ENCODE results near the gene CNTNAP4.

CNTNAP4 gene

DNA sequence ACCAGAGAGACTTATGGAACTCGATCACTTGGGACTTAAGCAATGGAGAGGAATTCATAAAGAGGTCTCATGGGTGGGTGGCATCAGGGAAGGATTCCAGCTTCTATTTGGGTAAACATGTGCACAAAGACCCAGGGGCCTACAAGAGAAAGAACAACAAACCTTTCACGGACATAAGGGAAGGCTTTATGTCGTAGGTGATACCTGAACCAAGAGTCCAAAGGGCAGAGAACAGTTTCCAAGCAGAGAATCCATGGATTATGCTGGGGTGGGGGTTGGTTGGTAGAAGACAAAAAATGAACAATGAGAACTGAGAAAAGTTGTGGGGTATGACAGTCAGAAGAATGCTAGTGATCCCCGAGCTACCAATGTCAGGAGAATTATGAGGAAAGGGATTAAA, 119.8 kb downstream of the CNTNAP4 start:
- DNase-seq (ENCODE audit: low read depth, low spot score): no peak

DNA sequence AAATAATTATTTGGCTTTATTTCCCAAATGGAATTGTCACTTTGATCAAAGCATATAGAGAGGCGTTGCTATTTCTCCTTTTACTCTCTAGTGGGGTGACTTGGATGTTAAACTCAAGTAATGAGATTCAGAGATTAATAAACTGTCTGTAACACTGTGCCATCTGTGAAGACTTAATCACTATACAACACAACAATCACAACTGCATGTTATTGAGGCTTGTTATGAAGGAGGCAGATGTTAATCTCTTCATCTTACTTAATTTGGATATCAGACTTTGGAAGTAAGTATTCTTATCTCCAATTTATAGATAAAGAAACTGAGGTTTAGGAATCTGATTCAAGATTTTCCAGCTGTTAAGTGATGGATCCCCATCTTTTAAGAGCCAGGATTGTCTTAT, 132.5 kb downstream of the CNTNAP4 start:
- DNase-seq (ENCODE audit: low read depth, low spot score): no peak

DNA sequence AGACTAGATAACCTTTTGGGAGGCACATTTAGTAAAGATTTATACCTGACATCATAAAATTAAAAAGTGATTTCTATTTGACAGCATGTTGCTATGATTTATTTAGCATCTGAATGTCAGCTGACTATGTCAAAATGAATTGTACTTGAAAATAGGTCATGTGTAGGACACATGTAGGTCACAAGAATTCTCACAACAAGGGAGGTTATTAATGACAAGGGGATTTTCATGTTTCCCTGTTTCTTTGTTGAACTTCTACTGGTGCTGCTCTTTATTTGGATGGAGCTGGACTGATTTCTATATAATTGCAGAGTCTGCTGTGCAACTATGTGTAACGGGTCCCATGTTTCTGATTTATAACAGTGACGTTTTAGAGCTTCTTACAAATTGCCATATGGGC, 144.4 kb downstream of the CNTNAP4 start:
- no peak for DNase-seq (ENCODE audit: low read depth, low spot score)

- DNase-seq (ENCODE audit: low read depth, low spot score): no peak
Observed at GRCh38 chr16:76428858-76429257, 151.7 kb downstream of the CNTNAP4 start.

DNA sequence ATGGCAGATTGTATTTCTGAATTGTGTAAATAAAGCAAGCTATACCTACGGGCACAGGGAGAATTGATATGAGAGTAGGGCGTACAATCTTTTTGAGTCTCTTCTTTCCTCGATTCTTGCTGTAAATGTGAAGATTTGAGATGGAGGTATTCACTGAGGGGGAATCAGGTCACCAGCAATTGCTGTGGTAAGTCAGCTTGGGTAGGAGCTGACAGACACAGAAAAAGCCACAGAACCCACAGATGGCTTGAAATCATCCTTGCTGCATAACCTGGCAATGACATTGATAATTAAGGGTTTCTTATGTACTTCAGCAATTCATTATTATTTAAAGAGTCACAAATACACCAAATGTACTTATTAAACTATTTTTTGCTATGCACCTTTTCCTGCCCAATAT, 164.2 kb downstream of the CNTNAP4 start:
- DNase-seq (ENCODE audit: low read depth, low spot score): no peak

DNA sequence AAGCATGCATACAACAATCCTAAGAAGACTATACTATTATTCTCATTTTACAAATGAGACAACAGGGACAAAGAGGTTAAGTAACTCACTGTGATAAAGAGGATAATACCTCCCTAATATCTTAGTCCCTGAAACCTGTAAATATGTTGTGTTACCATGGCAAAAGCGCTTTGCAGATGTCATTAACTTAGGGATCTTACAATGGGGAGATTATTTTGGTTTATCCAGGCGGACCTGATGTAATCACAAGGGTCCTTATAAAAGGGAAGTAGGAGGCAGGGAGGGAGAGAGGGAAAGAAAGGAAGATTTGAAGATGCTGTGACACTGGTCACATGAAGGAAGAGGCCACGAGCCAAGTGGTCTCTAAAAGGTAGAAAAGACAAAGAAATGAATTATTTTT, 164.7 kb downstream of the CNTNAP4 start:
- no peak for DNase-seq (ENCODE audit: low read depth, low spot score)

- no peak for DNase-seq (ENCODE audit: low read depth, low spot score)
Observed at GRCh38 chr16:76443973-76444372, 166.8 kb downstream of the CNTNAP4 start.

DNA sequence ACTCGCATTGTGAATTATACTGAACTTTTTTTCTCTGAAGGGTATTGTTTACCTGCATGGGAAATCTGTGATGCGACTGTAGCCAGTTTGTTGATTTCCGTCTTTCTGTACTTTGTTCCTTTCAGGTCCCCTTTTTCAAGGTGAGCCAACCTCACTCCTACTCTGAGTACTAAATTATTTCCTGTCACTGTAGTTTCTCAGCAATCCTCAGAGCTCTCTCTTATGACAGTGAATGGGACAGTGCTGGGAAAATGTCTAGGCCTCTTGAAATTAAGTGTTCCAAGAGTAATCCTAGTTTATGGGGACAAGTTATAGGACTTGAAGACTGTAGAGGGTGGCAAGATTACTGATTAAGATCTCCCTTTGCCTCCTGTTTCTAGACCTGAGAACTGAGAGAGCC, 167.6 kb downstream of the CNTNAP4 start:
- DNase-seq (ENCODE audit: low read depth, low spot score): no peak

- no peak for DNase-seq (ENCODE audit: low read depth, low spot score)
Observed at GRCh38 chr16:76445815-76446214, 168.6 kb downstream of the CNTNAP4 start.

DNA sequence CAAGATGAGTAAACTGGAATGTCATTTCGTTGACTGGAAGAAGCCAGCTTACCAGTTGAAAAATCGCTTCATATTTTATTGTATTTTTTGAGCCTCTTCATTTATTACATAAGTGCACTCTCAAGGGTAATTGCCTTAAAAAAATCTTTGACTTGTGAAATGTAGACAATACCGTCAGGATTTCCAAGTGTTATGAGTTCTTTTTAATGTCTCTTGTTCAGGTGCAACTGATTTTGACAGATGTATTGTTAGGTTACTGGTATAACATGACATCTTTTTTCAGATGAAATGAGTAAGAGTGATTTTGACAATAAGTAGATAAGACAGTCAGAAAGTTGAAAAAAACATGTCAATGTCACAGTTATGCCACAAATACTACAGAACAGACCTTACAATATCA, 169.1 kb downstream of the CNTNAP4 start:
- DNase-seq (ENCODE audit: low read depth, low spot score): no peak

- DNase-seq (ENCODE audit: low read depth, low spot score): no peak
Observed at GRCh38 chr16:76450890-76451289, 173.7 kb downstream of the CNTNAP4 start.

DNA sequence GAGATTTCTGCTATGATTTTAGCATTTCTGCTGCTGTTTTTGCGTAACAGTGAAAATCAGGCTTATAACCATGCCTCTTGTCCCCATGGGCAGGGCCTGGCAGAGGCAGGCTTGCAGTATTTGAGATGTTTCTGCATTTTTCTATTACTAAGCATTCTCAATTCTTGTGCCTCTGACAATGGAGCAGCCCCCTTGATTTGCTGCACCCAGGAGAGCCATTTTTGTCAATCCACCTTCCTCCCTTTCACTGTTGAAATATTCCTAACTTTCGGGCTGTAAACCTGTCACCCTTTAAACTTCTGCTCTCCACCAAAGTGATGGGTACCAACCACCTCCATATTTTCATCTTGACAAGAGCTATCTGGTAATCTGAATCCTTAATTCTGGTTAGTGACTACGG, 178.1 kb downstream of the CNTNAP4 start:
- no peak for DNase-seq (ENCODE audit: low read depth, low spot score)

DNA sequence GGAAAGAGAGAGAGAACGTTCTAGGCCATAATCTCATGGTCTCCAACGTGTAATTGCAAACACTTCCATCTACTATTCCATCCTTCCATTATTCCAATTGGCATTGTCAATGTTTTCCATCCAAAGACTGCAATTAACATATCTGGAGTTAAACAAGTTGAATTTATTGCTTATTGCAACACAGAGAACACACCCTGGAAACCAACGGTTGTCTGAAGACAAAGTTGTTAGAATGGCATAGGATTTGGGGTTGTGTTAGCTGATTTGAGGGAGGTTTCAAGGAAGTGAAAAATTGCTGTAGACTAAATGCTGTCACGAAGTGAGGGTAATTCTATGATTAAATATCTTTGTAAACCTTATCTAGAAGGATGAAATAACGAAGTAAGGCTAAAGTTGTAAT, 178.8 kb downstream of the CNTNAP4 start:
- no peak for DNase-seq (ENCODE audit: low read depth, low spot score)

- DNase-seq (ENCODE audit: low read depth, low spot score): no peak
Observed at GRCh38 chr16:76459111-76459510, 181.9 kb downstream of the CNTNAP4 start.

DNA sequence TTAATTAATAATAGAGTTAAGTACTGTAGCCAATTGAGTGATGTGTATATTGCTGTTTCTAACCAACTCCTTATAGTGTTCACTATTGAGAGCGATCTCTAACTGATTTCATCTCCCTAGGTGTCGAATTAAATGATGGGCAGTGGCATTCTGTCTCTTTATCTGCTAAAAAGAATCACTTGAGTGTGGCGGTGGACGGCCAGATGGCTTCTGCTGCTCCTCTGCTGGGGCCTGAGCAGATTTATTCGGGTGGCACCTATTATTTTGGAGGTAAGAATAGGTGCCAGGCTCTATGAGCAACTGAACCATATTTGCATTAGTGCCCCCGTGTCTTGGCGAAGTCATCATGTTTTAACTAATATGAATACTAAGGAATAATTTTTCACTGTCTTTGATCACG, 184.6 kb downstream of the CNTNAP4 start:
- DNase-seq (ENCODE audit: low read depth, low spot score): no peak

- DNase-seq (ENCODE audit: low read depth, low spot score): no peak
Observed at GRCh38 chr16:76464955-76465620, 187.9 kb downstream of the CNTNAP4 start.

DNA sequence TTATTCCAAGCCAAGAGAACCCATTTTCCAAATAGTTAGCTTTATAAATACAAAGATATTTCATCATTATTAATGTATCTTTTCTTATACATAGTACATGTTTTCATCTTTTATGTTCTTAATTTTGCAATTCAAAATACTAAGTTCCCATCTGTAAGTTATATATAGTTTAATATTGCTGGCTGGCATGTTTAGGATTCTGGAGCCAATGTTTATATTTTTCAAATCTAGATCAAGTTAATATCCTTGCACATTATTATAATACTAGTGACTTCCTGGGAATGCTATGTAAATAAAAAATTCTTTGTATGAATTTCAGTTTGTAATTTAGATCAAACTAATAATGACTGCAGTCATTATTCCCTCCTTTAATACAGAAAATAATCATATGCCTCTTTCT, 189.7 kb downstream of the CNTNAP4 start:
- DNase-seq (ENCODE audit: low read depth, low spot score): no peak

- DNase-seq (ENCODE audit: low read depth, low spot score): no peak
Observed at GRCh38 chr16:76474048-76474447, 196.8 kb downstream of the CNTNAP4 start.

DNA sequence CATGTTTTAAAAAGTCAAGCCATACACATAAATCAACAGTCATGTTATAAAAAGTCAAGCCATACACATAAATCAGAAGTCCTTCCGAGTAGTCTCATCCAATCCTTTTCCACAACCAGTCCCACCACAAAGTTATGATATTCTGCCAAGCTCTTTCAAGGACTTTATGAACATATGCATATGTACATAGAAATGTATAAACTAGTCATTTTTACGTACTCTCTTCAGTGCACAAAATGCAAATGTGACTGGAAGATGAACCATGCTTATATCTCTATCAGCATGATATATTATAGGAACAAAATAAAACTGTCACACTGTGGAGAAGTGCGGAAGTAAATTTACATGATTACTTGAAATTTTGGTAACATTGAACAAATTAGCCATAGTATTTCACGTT, 200.9 kb downstream of the CNTNAP4 start:
- DNase-seq (ENCODE audit: low read depth, low spot score): no peak

DNA sequence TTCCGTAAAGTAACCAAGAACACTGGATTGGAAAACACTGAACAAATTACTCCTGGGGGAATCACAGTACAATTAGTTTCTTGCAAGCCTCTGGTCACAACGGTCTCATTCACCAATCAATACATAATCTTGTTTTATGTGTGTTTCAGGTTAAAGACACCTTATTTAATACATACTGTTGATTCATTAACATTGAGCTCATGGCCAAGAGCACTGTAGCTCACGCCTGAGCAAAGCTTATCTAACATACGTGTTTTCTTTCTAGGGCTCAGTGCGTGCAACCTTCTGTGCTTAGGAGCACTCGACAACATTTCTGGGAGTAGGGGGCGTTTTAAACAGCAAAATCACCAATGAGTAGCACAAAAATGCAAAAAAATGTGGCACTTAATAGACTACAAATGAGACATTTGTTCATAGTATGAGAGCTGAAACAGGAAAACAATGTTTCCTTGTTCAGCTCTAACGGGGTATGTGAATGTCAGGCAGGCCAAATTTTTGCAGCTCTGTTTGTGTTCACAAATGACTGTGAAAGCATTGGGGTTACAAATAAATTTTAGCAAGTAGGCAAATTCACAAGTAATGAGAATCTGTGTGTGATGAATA, 206.2 kb downstream of the CNTNAP4 start:
- no peak for DNase-seq (ENCODE audit: low read depth, low spot score)

- DNase-seq (ENCODE audit: low read depth, low spot score): no peak
Observed at GRCh38 chr16:76484020-76484419, 206.8 kb downstream of the CNTNAP4 start.

DNA sequence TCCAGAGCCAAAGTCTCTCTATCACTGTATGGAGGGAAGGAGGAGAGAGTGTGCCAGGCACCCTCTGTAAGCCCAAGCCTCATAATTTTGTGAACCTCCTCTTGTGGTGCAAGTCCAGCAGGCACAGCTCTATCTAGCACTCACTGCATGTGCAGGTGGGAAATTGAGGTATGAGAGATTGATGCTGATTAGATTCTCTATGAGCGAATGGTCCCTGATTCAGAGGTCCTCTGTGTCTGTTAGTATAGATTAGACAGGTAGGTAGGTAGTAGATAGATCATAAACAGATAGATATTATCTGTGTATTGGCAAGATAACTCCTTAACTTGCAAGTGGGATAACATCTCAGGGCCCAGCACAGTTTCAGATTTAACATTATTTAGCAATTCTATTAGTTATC, 209.5 kb downstream of the CNTNAP4 start:
- DNase-seq (ENCODE audit: low read depth, low spot score): no peak

GRCh38 chr16:76487411-76488064, 210.3 kb downstream of the CNTNAP4 start:
- DNase-seq (ENCODE audit: low read depth, low spot score): no peak

All from iPS DF 19.7 (cell line).